GM12875 (cell line): ENCODE data around the gene STIL.

Source experiments
- H3K4me3 ChIP-seq: one replicate; pipeline ENCODE4 v1.5.1; 2011; ENCODE audit warnings: low read depth, low read length, control low read depth
- CTCF ChIP-seq: IDR thresholded peaks from 2 replicates; pipeline ENCODE4 v1.5.1; 2011; ENCODE audit warnings: low read depth, mild to moderate bottlenecking, control low read depth, inconsistent platforms, low read length, moderate library complexity, borderline replicate concordance; ENCODE audit not compliant: insufficient read depth

STIL gene

GRCh38 chr1:47249755-47250154 is 64.2 kb downstream of the STIL start:
- no peak overlapping the region for H3K4me3 ChIP-seq
- no peak for TF ChIP-seq CTCF

DNA sequence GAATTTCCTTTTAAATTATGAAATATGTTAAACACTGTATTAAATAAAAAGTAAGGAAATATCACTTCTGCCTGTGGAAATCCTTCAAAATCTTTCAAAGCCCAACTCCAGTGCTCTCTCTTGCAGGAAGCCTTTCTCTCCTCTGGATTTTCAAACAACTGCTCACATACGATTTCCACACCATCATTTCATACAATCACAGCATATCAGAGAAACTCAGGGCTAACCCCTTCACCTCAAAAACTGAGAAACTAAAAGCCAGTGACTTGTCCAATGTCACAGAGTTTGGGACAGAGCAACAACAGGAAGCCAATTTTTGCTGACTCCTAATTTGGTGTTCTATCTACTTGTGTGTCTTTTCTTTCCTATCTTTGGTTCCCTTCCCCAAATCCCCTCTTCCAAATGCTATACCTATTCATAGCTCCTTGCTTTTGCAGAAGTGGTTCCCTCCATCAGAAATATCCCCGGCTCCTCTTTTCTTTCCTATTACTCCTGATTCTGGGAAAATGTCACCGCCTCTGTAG is 69.5 kb downstream of the STIL start:
- no peak for TF ChIP-seq CTCF
- no peak overlapping the region for H3K4me3 ChIP-seq

DNA sequence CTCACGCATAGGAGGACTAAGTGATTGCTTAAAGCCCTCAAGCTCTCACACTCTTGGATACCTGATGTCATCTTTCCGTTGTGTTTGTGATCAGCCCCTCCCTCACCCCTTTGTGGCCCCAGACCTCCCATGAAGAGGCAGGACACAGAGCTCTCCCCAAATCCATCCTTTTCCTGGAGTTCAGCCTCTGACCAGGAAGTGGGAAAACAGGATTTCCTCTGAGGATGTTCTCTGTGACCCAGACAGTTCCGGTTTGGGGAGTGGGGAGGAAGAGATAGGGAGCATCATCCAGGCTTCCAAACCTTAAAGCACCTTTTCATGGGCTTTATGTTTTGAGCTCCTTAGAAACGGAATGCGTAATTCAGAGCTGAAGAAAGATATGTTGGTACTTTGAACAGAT is 70.0 kb downstream of the STIL start:
- H3K4me3 ChIP-seq, result no peak overlapping the region
- TF ChIP-seq CTCF, result no peak

DNA sequence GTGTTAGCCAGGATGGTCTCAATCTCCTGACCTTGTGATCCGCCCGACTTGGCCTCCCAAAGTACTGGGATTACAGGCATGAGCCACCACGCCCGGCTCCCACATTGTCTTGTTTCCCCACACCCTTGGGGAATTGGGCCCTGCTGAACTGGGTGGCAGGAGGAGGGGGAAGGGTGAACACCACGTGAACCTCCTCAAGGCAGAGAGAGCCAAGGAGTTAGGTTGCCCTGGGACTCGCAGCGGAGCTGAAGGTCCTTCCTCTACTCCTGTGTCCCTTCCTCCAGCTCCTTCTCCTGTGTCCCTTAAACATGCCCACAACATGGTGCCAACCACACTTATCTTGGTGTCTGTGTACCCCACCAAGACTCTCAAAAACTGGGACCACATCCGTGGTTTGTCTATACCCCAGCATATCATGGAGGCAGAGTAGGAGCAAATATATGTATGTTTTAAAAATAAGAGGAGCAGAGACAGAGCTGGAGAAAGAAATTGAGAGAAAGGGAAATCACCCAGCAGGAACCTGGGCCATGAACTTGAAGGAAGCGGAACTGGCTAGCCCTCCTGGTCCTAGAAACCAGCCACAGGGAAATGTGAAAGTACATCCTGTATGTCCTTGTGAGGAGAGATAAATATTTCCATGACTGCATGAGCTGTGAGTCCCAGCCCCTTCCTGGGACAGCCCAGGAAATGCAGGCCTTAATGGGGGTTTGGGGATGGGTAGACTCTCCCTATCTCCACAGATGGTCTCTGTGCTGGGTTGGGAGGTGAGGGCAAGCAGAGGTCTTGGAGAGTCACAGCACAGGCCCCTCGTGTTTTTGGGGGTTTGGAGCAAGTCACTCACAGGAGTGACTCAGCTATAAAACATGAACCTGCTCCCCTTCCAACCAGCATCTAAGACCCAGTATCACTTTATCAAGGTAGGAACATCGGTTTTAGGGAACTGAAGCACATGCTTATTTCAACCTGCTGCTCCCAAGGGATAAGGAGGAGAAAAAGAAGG is 72.5 kb downstream of the STIL start:
- no peak overlapping the region for H3K4me3 ChIP-seq

DNA sequence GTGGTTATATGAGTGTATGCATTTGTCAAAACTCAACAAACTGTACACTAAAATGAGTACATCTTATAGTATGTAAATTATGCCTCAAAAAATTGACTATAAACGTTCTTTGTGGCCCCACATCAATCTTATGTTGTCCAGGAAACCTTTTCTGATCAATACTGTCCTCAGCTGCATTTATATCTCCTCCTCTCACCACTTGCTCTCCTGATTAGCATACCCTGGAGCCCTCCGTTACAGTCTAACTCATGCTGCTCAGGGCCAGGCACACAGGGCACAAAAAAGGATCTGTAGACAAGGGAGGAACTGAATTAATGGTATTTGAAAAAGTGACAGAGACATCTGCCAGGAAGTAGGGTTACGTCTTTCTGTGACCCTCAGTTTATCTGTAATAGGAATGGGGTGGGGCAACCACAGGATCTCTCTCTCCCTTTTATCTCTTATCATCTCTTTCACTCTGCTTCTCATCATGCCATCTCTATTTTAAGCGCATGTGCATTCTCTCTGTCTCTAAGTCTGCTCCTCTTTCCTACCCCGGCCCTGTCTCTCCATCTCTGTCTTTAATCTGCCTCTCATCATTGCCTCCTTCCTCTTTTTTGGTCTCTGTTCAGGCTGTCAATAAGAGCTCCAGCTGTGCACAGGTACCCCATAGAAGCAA is 74.9 kb downstream of the STIL start:
- no peak overlapping the region for H3K4me3 ChIP-seq
- TF ChIP-seq CTCF, result no peak

More for the DNA sequence above, 72.5 kb downstream of the STIL start:
- no peak for TF ChIP-seq CTCF

- H3K4me3 ChIP-seq, result no peak overlapping the region
- TF ChIP-seq CTCF, result no peak
These were observed 78.1 kb downstream of the STIL start for GRCh38 chr1:47235806-47236205.
